ENCODE measurements around the gene QSOX2. TPM values are rescaled to one million over a fixed set of nuclear protein-coding genes. Genes with fewer than 3 reads are reported as not detected.
"Not testable (repeated sequence)": the region's sequence is repeated elsewhere in the genome, so short reads cannot be mapped to it uniquely, and the experiment has no call there.

Gene QSOX2
- total RNA-seq, 1 donor from 2014 or later, result 6.1 TPM

GRCh38 chr9:136239135-136239982 is 6.3 kb downstream of the QSOX2 start:
- Histone ChIP-seq H3K27me3 (no peaks in the 10 kb centered on the region), H3K36me3 (peaks cover 0 to 7% of the 10 kb centered on the region in 2 donors), H3K4me3 (no peak overlapping the region), H3K27ac (no peak overlapping the region), H3K9me3 (no peaks in the 10 kb centered on the region), H3K4me1 (peaks cover 14% of the 10 kb centered on the region)
- intact Hi-C loops (cut with DNase I), result no loop called here
- no peak for TF ChIP-seq POLR2AphosphoS5 (IDR thresholded peaks at IDR 0.05; ENCODE audit: insufficient read depth in 1 of 2, low read depth in 1 of 2)
- no peak for TF ChIP-seq CTCF (IDR thresholded peaks at IDR 0.05)
- no peak for TF ChIP-seq POLR2A (IDR thresholded peaks at IDR 0.05)
- no peak for DNase-seq (ENCODE audit: extremely low spot score in 2 of 2)

- peaks cover 4% of the 10 kb centered on the region for H3K4me1 ChIP-seq
- H3K4me3 ChIP-seq, result no peak overlapping the region
- H3K9me3 ChIP-seq, result no peaks in the 10 kb centered on the region
- peaks cover 0 to 7% of the 10 kb centered on the region in 2 donors for H3K36me3 ChIP-seq
- intact Hi-C loops (cut with DNase I), result no loop called here
- TF ChIP-seq CTCF (IDR thresholded peaks at IDR 0.05), result no peak
- no peaks in the 10 kb centered on the region for H3K27me3 ChIP-seq
- DNase-seq (ENCODE audit: extremely low spot score in 2 of 2), result no peak
- no peak overlapping the region for H3K27ac ChIP-seq
These were observed 7.3 kb downstream of the QSOX2 start for GRCh38 chr9:136238342-136238732.

- no peak for DNase-seq (ENCODE audit: extremely low spot score in 2 of 2)
- H3K36me3 ChIP-seq, result peaks cover 0 to 7% of the 10 kb centered on the region in 2 donors
- TF ChIP-seq CTCF (IDR thresholded peaks at IDR 0.05), result no peak
- TF ChIP-seq POLR2A (IDR thresholded peaks at IDR 0.05), result no peak
- no peak for TF ChIP-seq POLR2AphosphoS5 (IDR thresholded peaks at IDR 0.05; ENCODE audit: insufficient read depth in 1 of 2, low read depth in 1 of 2)
- H3K4me1 ChIP-seq, result no peaks in the 10 kb centered on the region
- intact Hi-C loops (cut with DNase I), result no loop called here
- H3K27me3 ChIP-seq, result no peaks in the 10 kb centered on the region
- H3K27ac ChIP-seq, result no peak overlapping the region
- H3K9me3 ChIP-seq, result no peaks in the 10 kb centered on the region
- no peak overlapping the region for H3K4me3 ChIP-seq
These were observed 7.9 kb downstream of the QSOX2 start for GRCh38 chr9:136237486-136238341.

- DNase-seq (ENCODE audit: extremely low spot score in 2 of 2); H3K27me3 ChIP-seq; H3K27ac ChIP-seq; H3K4me3 ChIP-seq; H3K4me1 ChIP-seq; intact Hi-C loops (cut with DNase I); H3K9me3 ChIP-seq; H3K36me3 ChIP-seq: not testable (repeated sequence)
These were observed 8.9 kb downstream of the QSOX2 start for GRCh38 chr9:136236471-136237410.
